ENCODE results near the gene COLEC11.

COLEC11 gene

DNA sequence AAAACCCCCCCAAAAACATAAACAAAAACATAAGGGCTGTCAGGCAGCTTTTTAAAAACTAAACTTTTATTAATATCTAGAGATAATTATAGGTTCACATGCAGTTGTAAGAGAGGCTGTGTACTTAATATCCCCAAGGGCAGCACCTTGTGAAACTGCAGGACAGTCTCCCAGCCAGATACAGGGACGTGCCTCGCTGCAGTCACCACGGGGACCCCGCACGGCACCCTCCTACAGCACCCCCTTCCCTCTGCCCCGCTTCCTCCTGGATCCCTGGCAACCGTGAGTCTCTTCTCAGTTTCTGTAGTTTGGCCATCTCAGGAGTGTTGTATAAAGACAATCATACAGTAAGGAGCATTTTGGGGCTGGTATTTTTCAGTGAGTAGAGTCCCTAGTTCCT lies 6.8 kb upstream of the COLEC11 start:
- H3K79me2 ChIP-seq (ENCODE audit: insufficient read depth, low read depth) = no peaks in the 10 kb centered on the region
- no peak overlapping the region for H3K4me3 ChIP-seq (IDR thresholded peaks at IDR 0.05; ENCODE audit: insufficient read depth, low read depth, low read length)
- H4K20me1 ChIP-seq (ENCODE audit: insufficient read depth) = no peaks in the 10 kb centered on the region
- no peak overlapping the region for H2AFZ ChIP-seq (ENCODE audit: low read depth)
- H3K9ac ChIP-seq = no peak overlapping the region
- no peak overlapping the region for H3K4me2 ChIP-seq
- no peak overlapping the region for H3K27ac ChIP-seq
- no peaks in the 10 kb centered on the region for H3K4me1 ChIP-seq (ENCODE audit: low read depth, poor library complexity, severe bottlenecking)
- no peaks in the 10 kb centered on the region for H3K27me3 ChIP-seq (ENCODE audit: insufficient read depth, low read depth)
- TF ChIP-seq, protein P1, sequence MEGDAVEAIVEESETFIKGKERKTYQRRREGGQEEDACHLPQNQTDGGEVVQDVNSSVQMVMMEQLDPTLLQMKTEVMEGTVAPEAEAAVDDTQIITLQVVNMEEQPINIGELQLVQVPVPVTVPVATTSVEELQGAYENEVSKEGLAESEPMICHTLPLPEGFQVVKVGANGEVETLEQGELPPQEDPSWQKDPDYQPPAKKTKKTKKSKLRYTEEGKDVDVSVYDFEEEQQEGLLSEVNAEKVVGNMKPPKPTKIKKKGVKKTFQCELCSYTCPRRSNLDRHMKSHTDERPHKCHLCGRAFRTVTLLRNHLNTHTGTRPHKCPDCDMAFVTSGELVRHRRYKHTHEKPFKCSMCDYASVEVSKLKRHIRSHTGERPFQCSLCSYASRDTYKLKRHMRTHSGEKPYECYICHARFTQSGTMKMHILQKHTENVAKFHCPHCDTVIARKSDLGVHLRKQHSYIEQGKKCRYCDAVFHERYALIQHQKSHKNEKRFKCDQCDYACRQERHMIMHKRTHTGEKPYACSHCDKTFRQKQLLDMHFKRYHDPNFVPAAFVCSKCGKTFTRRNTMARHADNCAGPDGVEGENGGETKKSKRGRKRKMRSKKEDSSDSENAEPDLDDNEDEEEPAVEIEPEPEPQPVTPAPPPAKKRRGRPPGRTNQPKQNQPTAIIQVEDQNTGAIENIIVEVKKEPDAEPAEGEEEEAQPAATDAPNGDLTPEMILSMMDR (conservative IDR thresholded peaks at IDR 0.05; ENCODE audit: low read depth, low read length) = no peak
- peaks cover 3% of the 10 kb centered on the region; the same call in 1 of the 2 replicates for H3K36me3 ChIP-seq (ENCODE audit: insufficient read depth)

DNA sequence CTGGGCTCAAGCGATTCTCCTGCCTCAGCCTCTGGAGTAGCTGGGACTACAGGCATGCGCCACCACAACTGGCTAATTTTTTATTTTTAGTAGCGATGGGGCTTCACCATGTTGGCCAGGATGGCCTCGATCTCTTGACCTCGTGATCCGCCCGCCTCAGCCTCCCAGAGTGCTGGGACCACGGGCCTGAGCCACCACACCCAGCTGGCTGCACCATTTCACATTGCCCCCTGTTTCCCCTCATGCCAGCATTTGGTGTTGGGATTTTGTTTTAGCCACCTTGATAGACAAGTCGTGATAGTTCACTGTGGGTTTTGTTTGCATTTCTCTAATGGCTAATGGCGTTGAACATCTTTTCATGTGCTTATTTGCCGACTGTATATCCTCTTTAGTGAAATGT lies 5.8 kb upstream of the COLEC11 start:
- no peaks in the 10 kb centered on the region for H4K20me1 ChIP-seq (ENCODE audit: insufficient read depth)
- H3K79me2 ChIP-seq (ENCODE audit: insufficient read depth, low read depth) = no peaks in the 10 kb centered on the region
- no peak overlapping the region for H3K27ac ChIP-seq
- H3K4me2 ChIP-seq = no peak overlapping the region
- H2AFZ ChIP-seq (ENCODE audit: low read depth) = no peak overlapping the region
- H3K4me1 ChIP-seq (ENCODE audit: low read depth, poor library complexity, severe bottlenecking) = no peaks in the 10 kb centered on the region
- no peaks in the 10 kb centered on the region for H3K36me3 ChIP-seq (ENCODE audit: insufficient read depth)
- no peak overlapping the region for H3K4me3 ChIP-seq (IDR thresholded peaks at IDR 0.05; ENCODE audit: insufficient read depth, low read depth, low read length)
- H3K27me3 ChIP-seq (ENCODE audit: insufficient read depth, low read depth) = no peaks in the 10 kb centered on the region
- no peak overlapping the region for H3K9ac ChIP-seq
- TF ChIP-seq, protein P1 (conservative IDR thresholded peaks at IDR 0.05; ENCODE audit: low read depth, low read length) = no peak

DNA sequence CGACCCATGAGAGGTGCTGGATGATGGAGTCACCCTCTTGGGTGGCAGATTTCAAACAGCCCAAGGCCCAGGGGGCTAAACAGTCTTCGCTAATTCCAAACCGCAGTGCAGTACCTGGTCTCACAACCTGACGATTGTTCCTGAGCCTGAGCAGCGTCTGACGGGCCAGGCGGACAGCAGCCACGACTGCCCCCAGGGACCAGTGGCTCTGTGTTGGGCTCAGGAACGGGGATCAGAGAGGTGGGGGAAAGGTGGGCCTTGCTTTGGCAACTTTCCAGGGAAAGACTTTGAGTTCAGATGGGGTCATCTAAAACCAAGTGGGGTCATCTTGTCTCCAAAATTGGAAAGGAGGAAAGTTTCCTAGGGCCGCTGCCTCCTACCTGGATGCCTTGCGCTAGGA lies 492 bp downstream of the COLEC11 start:
- H3K4me1 ChIP-seq (ENCODE audit: low read depth, poor library complexity, severe bottlenecking) = no peaks in the 10 kb centered on the region
- no peaks in the 10 kb centered on the region for H4K20me1 ChIP-seq (ENCODE audit: insufficient read depth)
- TF ChIP-seq, protein P1 (conservative IDR thresholded peaks at IDR 0.05; ENCODE audit: low read depth, low read length) = no peak
- H3K36me3 ChIP-seq (ENCODE audit: insufficient read depth) = no peaks in the 10 kb centered on the region
- H3K9ac ChIP-seq = no peak overlapping the region
- no peaks in the 10 kb centered on the region for H3K79me2 ChIP-seq (ENCODE audit: insufficient read depth, low read depth)
- H3K4me3 ChIP-seq (IDR thresholded peaks at IDR 0.05; ENCODE audit: insufficient read depth, low read depth, low read length) = no peak overlapping the region
- H3K27ac ChIP-seq = no peak overlapping the region
- H3K4me2 ChIP-seq = no peak overlapping the region
- no peaks in the 10 kb centered on the region for H3K27me3 ChIP-seq (ENCODE audit: insufficient read depth, low read depth)
- H2AFZ ChIP-seq (ENCODE audit: low read depth) = no peak overlapping the region

DNA sequence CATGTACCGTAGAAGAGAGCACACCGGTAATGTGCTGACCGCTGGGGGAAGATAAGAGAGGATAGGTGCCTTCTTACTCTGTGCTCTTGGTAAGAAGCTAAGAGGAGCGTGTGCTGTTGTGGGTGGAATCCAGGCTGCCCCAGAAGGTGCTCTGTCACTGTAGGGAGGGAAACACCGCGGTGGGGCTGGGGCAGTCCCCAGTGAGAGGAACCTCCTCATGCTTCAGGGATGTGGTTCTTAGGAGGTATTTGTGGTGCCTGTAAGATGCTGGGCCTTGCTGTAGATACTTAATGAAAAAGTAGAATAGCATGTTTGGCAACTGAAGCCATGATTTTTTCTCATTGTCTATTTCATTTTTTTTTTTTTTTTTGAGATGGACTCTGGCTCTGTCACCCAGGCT lies 1.1 kb downstream of the COLEC11 start:
- Histone ChIP-seq H3K4me1 (ENCODE audit: low read depth, poor library complexity, severe bottlenecking) (no peaks in the 10 kb centered on the region), H4K20me1 (ENCODE audit: insufficient read depth) (no peaks in the 10 kb centered on the region), H3K9ac (no peak overlapping the region), H3K79me2 (ENCODE audit: insufficient read depth, low read depth) (no peaks in the 10 kb centered on the region), H3K4me3 (IDR thresholded peaks at IDR 0.05; ENCODE audit: insufficient read depth, low read depth, low read length) (no peak overlapping the region), H3K4me2 (no peak overlapping the region), H3K27me3 (ENCODE audit: insufficient read depth, low read depth) (no peaks in the 10 kb centered on the region), H2AFZ (ENCODE audit: low read depth) (no peak overlapping the region), H3K36me3 (ENCODE audit: insufficient read depth) (no peaks in the 10 kb centered on the region), H3K27ac (no peak overlapping the region)
- TF ChIP-seq, protein P1 (conservative IDR thresholded peaks at IDR 0.05; ENCODE audit: low read depth, low read length) = no peak

Data from KMS-11 (cell line).